ENCODE results near the gene PLPPR2. TPM values are rescaled to one million over a fixed set of nuclear protein-coding genes. Genes with fewer than 3 reads are reported as not detected.
A peak's percentile ranks its signal among the peaks of the same experiment; 100 is the strongest.
"Not testable (repeated sequence)": the region's sequence is repeated elsewhere in the genome, so short reads cannot be mapped to it uniquely, and the experiment has no call there.

Gene PLPPR2
- total RNA-seq, 1 experiment from 2014 or later = 25.2 TPM

DNA sequence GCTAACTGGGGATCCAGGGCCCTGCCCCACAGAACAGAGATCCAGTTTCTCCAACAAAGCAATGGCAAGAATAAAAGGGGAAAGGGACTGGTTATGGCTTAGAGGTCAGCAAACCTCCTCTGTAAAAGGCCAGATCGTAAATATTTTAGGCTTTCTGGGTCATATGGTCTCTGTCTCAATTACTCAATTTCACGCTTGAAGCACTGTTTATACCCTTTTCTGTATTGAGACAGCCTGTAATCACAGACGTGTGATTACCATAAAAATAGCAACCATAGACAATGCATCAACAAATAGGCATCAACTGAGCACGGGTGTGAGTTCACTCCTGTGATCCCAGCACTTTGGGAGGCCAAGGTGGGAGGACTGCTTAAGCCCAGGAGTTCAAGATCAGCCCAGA is 25.1 kb upstream of the PLPPR2 start:
- Histone ChIP-seq H3K9me2 (ENCODE audit: insufficient read depth) (no peaks in the 10 kb centered on the region), H4K20me1 (ENCODE audit: insufficient read depth) (no peaks in the 10 kb centered on the region), H3K36me3 (ENCODE audit: low read depth) (peaks cover 19% of the 10 kb centered on the region), H3K27me3 (ENCODE audit: insufficient read depth, low read depth) (no peaks in the 10 kb centered on the region), H2AFZ (no peak overlapping the region), H3K9me3 (ENCODE audit: insufficient read depth, low read depth) (no peaks in the 10 kb centered on the region), H3K79me2 (ENCODE audit: low read depth) (no peaks in the 10 kb centered on the region), H3K4me2 (no peak overlapping the region), H3K4me1 (replicated peaks; ENCODE audit: insufficient read depth) (peaks cover 4% of the 10 kb centered on the region; the same call in 1 of the 2 replicates), H3K27ac (no peak overlapping the region), H3F3A (ENCODE audit: insufficient read depth, low read depth) (peaks cover 18% of the 10 kb centered on the region), H3K4me3 (no peak overlapping the region)
- no TSS peak for BruUV-seq (replicated peaks)
- intact Hi-C loops (cut with micrococcal nuclease; ENCODE audit: unreplicated experiment) = no loop called here
- CTCF ChIA-PET = no interaction called here
- DNase-seq = no peak
- no peak for TF ChIP-seq EZH2 (IDR thresholded peaks at IDR 0.05; ENCODE audit: low read depth)
- TF ChIP-seq, protein P1, sequence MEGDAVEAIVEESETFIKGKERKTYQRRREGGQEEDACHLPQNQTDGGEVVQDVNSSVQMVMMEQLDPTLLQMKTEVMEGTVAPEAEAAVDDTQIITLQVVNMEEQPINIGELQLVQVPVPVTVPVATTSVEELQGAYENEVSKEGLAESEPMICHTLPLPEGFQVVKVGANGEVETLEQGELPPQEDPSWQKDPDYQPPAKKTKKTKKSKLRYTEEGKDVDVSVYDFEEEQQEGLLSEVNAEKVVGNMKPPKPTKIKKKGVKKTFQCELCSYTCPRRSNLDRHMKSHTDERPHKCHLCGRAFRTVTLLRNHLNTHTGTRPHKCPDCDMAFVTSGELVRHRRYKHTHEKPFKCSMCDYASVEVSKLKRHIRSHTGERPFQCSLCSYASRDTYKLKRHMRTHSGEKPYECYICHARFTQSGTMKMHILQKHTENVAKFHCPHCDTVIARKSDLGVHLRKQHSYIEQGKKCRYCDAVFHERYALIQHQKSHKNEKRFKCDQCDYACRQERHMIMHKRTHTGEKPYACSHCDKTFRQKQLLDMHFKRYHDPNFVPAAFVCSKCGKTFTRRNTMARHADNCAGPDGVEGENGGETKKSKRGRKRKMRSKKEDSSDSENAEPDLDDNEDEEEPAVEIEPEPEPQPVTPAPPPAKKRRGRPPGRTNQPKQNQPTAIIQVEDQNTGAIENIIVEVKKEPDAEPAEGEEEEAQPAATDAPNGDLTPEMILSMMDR (conservative IDR thresholded peaks at IDR 0.05) = no peak
- POLR2A ChIA-PET (ENCODE audit: unreplicated experiment) = no interaction called here

DNA sequence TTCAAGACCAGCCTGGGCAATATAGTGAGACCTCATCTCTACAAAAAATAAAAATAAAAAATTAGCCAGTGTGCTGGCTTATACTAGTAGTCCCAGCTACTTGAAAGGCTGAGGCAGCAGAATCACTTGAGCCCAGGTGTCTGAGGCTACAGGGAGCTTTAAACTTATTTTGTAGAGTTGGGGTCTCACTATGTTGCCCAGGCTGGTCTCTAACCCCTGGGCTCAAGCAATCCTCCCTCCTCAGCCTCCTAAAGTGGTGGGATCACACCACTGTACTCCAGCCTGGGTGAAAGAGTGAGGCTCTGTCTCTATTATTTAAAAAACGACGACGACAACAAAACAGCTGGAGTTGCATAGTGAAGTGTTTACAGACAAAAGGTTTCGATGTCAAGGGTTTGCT is 23.7 kb upstream of the PLPPR2 start:
- Histone ChIP-seq H3K9me3 (ENCODE audit: insufficient read depth, low read depth) (no peaks in the 10 kb centered on the region), H3K36me3 (ENCODE audit: low read depth) (peaks cover 29% of the 10 kb centered on the region), H2AFZ (no peak overlapping the region), H3K27ac (no peak overlapping the region), H3K4me2 (no peak overlapping the region), H3K79me2 (ENCODE audit: low read depth) (no peaks in the 10 kb centered on the region), H3K4me1 (replicated peaks; ENCODE audit: insufficient read depth) (no peaks in the 10 kb centered on the region), H3K27me3 (ENCODE audit: insufficient read depth, low read depth) (no peaks in the 10 kb centered on the region), H3F3A (ENCODE audit: insufficient read depth, low read depth) (peaks cover 11% of the 10 kb centered on the region), H4K20me1 (ENCODE audit: insufficient read depth) (no peaks in the 10 kb centered on the region), H3K9me2 (ENCODE audit: insufficient read depth) (no peaks in the 10 kb centered on the region), H3K4me3 (no peak overlapping the region)
- POLR2A ChIA-PET (ENCODE audit: unreplicated experiment) = no interaction called here
- no TSS peak for BruUV-seq (replicated peaks)
- intact Hi-C loops (cut with micrococcal nuclease; ENCODE audit: unreplicated experiment) = no loop called here
- TF ChIP-seq EZH2 (IDR thresholded peaks at IDR 0.05; ENCODE audit: low read depth) = no peak
- TF ChIP-seq, protein P1 (conservative IDR thresholded peaks at IDR 0.05) = no peak
- no peak for DNase-seq
- CTCF ChIA-PET = no interaction called here

DNA sequence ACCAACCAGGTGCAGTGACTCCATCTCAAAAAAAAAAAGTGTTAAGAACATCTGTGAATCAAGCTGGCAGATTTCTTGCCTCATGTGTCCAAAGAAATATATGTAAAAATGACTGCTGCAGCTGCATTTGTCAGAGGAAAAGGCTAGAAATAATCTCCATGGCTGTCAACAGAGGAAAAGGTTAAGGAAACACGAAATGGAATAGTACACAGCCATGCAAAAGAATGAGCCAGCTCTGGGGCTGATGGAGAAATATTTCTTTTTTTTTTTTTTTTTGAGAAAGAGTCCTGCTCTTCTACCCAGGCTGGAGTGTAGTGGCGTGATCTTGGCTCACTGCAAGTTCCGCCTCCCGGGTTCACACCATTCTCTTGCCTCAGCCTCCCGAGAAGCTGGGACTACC is 22.4 kb upstream of the PLPPR2 start:
- Histone ChIP-seq H3F3A (ENCODE audit: insufficient read depth, low read depth) (peaks cover 18% of the 10 kb centered on the region), H3K27ac (no peak overlapping the region), H2AFZ (no peak overlapping the region), H3K9me3 (ENCODE audit: insufficient read depth, low read depth) (no peaks in the 10 kb centered on the region), H3K36me3 (ENCODE audit: low read depth) (peaks cover 36% of the 10 kb centered on the region), H3K4me2 (no peak overlapping the region), H3K9me2 (ENCODE audit: insufficient read depth) (no peaks in the 10 kb centered on the region), H3K4me3 (no peak overlapping the region), H3K4me1 (replicated peaks; ENCODE audit: insufficient read depth) (no peaks in the 10 kb centered on the region), H3K79me2 (ENCODE audit: low read depth) (peaks cover under 1% of the 10 kb centered on the region; the same call in 1 of the 2 replicates), H3K27me3 (ENCODE audit: insufficient read depth, low read depth) (no peaks in the 10 kb centered on the region), H4K20me1 (ENCODE audit: insufficient read depth) (no peaks in the 10 kb centered on the region)
- no peak for DNase-seq
- no TSS peak for BruUV-seq (replicated peaks)
- intact Hi-C loops (cut with micrococcal nuclease; ENCODE audit: unreplicated experiment) = no loop called here
- TF ChIP-seq EZH2 (IDR thresholded peaks at IDR 0.05; ENCODE audit: low read depth) = no peak
- TF ChIP-seq, protein P1 (conservative IDR thresholded peaks at IDR 0.05) = no peak
- ChIA-PET CTCF (no interaction called here), POLR2A (ENCODE audit: unreplicated experiment) (no interaction called here)

DNA sequence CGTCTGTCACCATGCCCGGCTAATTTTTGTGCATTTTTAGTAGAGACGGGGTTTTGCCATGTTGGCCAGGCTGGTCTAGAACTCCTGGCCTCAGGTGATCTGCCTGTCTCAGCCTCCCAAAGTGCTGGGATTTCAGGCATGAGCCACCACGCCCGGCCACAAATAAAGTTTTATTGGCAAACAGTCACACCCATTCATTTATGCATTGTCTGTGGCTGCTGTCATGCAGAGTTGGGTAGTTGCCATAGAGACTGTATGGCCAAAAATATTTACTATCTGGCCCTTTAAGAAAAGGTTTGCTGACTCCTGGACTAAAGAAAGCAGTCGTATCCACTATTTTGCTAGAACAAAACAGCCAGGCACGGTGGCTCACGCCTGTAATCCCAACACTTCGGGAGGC is 21.4 kb upstream of the PLPPR2 start:
- peak in 1 of 2 experiments; percentile 79 for DNase-seq
- H3F3A ChIP-seq (ENCODE audit: insufficient read depth, low read depth) = peaks cover 25% of the 10 kb centered on the region
- H3K9me3 ChIP-seq (ENCODE audit: insufficient read depth, low read depth); CTCF ChIA-PET; H3K4me1 ChIP-seq (replicated peaks; ENCODE audit: insufficient read depth); H2AFZ ChIP-seq; POLR2A ChIA-PET (ENCODE audit: unreplicated experiment); H3K9me2 ChIP-seq (ENCODE audit: insufficient read depth); H3K4me2 ChIP-seq; H3K27me3 ChIP-seq (ENCODE audit: insufficient read depth, low read depth); H3K27ac ChIP-seq; intact Hi-C loops (cut with micrococcal nuclease; ENCODE audit: unreplicated experiment); BruUV-seq (replicated peaks); H4K20me1 ChIP-seq (ENCODE audit: insufficient read depth); H3K4me3 ChIP-seq: not testable (repeated sequence)
- H3K79me2 ChIP-seq (ENCODE audit: low read depth) = peaks cover 11% of the 10 kb centered on the region; the same call in 1 of the 2 replicates
- H3K36me3 ChIP-seq (ENCODE audit: low read depth) = peaks cover 36% of the 10 kb centered on the region

All from PC-9 (cell line).